BJ (cell line): ENCODE data around the gene NUDT16L1. TPM values are rescaled to one million over a fixed set of nuclear protein-coding genes. Genes with fewer than 3 reads are reported as not detected.

Experiments
- CTCF ChIA-PET: fragments of 350-600 bp; formaldehyde crosslinking; extraction: SDS; loops from one replicate; lab custom pipeline; 2021; ENCODE audit warnings: antibody characterized with exemption, inconsistent platforms; lab: Yijun Ruan, JAX
- POLR2A ChIA-PET: fragments of 300-600 bp; sonication (Branson Sonifier 250); formaldehyde crosslinking; extraction: SDS; loops from one replicate; lab custom pipeline; 2021; ENCODE audit warnings: antibody characterized with exemption; lab: Charles Lee
- DNase-seq: peaks from one replicate; pipeline ENCODE4 v3.0.0-alpha.2; 2011; ENCODE audit warnings: low read depth
- H3K27me3 ChIP-seq: 2 replicates; pipeline ENCODE4 v1.6.0; 2011; ENCODE audit warnings: low read length; ENCODE audit not compliant: control insufficient read depth, insufficient read depth
- H3K36me3 ChIP-seq: 2 replicates; pipeline ENCODE4 v1.5.1; 2011; ENCODE audit warnings: low read length; ENCODE audit not compliant: control insufficient read depth, insufficient read depth
- H3K4me3 ChIP-seq: 2 replicates; pipeline ENCODE4 v1.5.1; 2011; ENCODE audit warnings: low read depth, mild to moderate bottlenecking, control low read depth, low read length
- polyA plus RNA-seq: library from polyadenylated mRNA; depleted of rRNA; stranded (reverse); fragments of >200 nt; gene quantifications from 2 replicates; pipeline ENCODE4 v1.2.3, GENCODE V29; 2011
- TF ChIP-seq, protein P1 (sequence below): IDR thresholded peaks from 2 replicates; pipeline ENCODE4 v1.5.1; 2011; ENCODE audit warnings: low read depth, mild to moderate bottlenecking, control low read depth, inconsistent platforms, low read length, moderate library complexity; ENCODE audit not compliant: insufficient read depth

Gene NUDT16L1
- polyA plus RNA-seq, 1 experiment = 33.3 TPM

DNA sequence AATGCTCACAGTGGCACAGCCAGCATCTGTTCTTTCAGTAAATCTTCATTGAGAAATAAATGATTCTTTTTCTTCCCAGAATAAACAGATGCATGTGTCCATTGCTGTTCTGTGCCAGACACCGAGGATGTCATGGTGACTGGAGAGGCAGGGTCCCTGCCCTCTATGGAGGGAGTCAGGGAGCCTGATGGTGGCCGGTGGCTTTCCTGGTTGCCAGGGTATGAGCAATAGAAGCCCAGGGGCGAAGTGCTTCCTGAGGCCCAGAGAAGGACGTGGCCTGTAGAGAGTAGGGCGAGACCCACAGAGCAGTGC is 29.9 kb upstream of the NUDT16L1 start:
- no peak for DNase-seq
- Histone ChIP-seq H3K27me3 (no peaks in the 10 kb centered on the region), H3K4me3 (no peak overlapping the region), H3K36me3 (peaks cover 42% of the 10 kb centered on the region)
- TF ChIP-seq, protein P1, sequence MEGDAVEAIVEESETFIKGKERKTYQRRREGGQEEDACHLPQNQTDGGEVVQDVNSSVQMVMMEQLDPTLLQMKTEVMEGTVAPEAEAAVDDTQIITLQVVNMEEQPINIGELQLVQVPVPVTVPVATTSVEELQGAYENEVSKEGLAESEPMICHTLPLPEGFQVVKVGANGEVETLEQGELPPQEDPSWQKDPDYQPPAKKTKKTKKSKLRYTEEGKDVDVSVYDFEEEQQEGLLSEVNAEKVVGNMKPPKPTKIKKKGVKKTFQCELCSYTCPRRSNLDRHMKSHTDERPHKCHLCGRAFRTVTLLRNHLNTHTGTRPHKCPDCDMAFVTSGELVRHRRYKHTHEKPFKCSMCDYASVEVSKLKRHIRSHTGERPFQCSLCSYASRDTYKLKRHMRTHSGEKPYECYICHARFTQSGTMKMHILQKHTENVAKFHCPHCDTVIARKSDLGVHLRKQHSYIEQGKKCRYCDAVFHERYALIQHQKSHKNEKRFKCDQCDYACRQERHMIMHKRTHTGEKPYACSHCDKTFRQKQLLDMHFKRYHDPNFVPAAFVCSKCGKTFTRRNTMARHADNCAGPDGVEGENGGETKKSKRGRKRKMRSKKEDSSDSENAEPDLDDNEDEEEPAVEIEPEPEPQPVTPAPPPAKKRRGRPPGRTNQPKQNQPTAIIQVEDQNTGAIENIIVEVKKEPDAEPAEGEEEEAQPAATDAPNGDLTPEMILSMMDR = no peak
- POLR2A ChIA-PET = no interaction called here
- CTCF ChIA-PET = no interaction called here

DNA sequence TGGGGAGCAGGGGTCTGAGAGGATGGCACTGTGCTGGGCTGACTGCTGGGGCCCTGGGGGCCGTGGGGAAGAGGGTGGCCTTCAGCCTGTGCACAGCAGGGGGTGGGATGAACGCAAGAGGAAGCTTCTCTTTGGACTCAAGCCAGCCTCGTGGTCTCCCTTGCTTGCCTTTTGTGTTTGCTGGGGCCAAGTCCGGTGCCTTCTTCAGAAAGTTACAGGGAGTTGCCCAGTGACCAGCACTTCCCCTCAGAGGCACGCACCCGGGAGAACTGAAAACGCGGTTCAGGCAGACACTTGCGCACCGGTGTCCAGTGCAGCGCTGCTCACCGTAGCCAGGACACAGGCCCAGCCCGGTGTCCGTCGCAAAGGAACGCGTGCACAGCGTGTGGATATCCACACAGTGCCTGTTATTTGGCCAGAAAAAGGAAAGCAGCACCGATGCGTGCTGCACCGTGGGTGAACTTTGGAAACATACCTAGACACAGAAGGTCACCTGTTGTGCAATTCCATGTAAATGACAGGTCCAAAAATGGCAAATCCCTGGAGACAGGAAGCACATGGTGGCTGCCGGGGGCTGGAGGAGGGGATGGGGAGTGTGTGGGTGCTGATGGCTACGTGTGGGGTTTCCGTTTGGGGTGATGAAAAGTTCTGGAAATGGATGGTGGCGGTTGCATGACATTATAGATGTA is 29.4 kb upstream of the NUDT16L1 start:
- CTCF ChIA-PET = no interaction called here

DNA sequence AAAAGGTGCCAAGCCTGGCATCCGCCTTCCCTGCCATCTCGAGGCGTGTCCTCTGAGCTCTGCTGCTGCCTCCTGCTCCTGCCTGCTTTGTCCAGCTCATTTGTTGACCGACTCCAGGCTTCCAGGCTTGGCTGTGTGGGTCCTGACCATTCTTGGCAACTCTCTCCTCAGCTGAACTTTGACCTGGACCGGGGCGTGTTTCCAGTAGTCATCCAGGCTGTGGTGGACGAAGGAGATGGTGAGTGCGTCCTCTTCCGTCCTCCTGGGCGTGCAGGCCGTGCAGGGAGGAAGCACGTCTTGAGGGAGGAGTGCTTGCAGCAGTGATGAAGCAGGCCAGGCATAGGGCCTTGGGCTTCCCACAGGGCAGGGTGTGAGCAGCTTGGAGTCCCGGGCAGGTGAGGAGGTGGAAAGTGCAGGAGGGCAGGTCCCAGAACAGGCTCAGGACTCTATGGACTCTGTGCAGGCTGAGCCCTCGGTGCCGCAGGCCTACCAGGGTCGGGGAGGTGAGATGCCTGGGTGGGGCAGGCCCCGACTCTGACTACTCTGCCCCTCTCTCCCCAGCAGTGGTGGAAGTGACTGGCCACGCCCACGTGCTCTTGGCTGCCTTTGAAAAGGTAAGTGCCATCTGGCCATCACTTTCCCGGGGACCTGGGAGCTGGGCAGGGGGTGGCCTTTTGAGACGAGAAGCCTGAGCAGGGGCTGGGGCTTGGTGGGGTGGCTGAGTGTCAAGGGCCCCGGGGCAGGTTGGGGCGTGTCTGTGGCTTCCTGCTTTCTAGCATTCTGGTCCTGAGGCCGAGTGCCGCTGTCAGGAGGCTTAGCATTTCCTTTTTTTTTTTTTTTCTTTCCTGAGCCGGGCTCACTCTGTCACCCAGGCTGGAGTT is 28.6 kb upstream of the NUDT16L1 start:
- TF ChIP-seq, protein P1 = no peak
- Histone ChIP-seq H3K27me3 (no peaks in the 10 kb centered on the region), H3K4me3 (no peak overlapping the region), H3K36me3 (peaks cover 42% of the 10 kb centered on the region)
- DNase-seq = no peak
- POLR2A ChIA-PET = no interaction called here
- CTCF ChIA-PET = interaction anchor here (0.6 kb wide), 1 partner anchor 303 kb away, joined by 3 read pairs; no protein-coding TSS in a partner anchor

More for the DNA sequence above, 29.4 kb upstream of the NUDT16L1 start:
- H3K36me3 ChIP-seq = peaks cover 44% of the 10 kb centered on the region
- TF ChIP-seq, protein P1 = no peak
- H3K4me3 ChIP-seq = no peak overlapping the region
- POLR2A ChIA-PET = no interaction called here
- H3K27me3 ChIP-seq = no peaks in the 10 kb centered on the region
- no peak for DNase-seq

DNA sequence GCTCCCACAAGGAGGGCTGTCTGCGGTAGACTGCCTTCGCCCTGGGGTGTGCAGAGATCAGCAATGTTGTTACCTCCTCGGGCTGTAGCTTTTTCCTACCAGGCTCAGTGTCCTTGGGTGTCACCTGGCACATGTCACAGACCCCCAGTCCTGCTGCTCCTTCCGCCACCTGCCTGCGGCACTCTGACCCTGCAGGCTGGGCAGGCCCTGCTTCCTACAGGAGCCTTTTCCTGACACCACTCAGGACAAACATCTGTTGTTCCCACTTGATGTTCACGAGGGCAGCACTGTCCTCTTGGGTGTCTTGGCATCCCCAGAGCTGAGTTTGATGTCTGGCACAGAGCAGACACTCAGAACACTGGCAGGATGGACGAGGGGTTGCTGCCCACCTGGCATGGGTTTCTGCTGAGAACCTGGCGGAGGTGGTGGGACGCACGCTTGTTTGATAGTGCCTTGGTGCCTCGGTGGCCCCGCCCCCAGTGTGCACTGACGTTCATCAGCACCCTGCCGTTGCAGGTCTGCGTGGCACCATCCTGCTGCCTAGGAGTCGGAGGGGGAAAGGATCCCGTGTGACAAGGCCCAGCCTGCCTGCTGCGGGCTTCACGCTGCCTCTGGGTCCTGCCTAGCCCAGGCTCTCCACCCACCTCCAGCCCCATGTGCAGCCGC is 26.7 kb upstream of the NUDT16L1 start:
- Histone ChIP-seq H3K36me3 (peaks cover 36% of the 10 kb centered on the region), H3K4me3 (no peak overlapping the region), H3K27me3 (no peaks in the 10 kb centered on the region)
- ChIA-PET CTCF (no interaction called here), POLR2A (no interaction called here)
- TF ChIP-seq, protein P1 = no peak
- DNase-seq = no peak
